ENCODE results near the gene LSAMP. TPM values are rescaled to one million over a fixed set of nuclear protein-coding genes. Genes with fewer than 3 reads are reported as not detected.

LSAMP gene
- total RNA-seq, 4 donors from 2014 or later = 0.30 to 5.5 (median 1.4) TPM

DNA sequence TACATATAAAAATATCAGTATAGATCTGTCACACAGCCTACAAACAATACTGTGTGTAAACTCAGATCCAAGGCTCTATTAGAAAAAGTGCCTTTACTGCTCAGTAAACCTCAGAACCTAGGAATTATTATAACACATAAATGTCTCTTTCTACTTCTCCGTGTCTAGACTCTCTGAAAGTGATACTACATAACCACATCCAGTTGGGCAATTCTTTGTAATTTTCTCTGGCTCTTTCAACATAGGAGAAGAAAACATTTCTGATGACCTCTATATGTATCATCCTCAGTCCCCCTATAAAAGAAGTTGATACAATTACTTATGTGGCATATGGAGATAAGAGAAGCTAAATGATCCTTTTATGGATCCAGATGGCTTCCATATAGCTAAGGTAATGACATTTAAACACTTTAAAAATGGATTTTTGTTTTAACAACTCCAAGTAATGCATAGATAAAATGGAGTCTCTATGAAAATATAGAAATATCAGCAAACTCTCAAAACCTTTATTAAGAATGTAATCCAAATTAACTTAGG lies 104.5 kb downstream of the LSAMP start:
- H3K4me1 ChIP-seq = no peaks in the 10 kb centered on the region
- intact Hi-C loops (cut with DNase I) = no loop called here
- no peak for DNase-seq
- no peak for TF ChIP-seq POLR2A (IDR thresholded peaks at IDR 0.05)
- TF ChIP-seq, protein P1, sequence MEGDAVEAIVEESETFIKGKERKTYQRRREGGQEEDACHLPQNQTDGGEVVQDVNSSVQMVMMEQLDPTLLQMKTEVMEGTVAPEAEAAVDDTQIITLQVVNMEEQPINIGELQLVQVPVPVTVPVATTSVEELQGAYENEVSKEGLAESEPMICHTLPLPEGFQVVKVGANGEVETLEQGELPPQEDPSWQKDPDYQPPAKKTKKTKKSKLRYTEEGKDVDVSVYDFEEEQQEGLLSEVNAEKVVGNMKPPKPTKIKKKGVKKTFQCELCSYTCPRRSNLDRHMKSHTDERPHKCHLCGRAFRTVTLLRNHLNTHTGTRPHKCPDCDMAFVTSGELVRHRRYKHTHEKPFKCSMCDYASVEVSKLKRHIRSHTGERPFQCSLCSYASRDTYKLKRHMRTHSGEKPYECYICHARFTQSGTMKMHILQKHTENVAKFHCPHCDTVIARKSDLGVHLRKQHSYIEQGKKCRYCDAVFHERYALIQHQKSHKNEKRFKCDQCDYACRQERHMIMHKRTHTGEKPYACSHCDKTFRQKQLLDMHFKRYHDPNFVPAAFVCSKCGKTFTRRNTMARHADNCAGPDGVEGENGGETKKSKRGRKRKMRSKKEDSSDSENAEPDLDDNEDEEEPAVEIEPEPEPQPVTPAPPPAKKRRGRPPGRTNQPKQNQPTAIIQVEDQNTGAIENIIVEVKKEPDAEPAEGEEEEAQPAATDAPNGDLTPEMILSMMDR (IDR thresholded peaks at IDR 0.05) = no peak
- 67 to 75% methylated on average over 1 of the region's 1 CpG for WGBS, 2 donors
- no peaks in the 10 kb centered on the region for H3K36me3 ChIP-seq
- no peaks in the 10 kb centered on the region for H3K27me3 ChIP-seq
- H3K4me3 ChIP-seq = no peak overlapping the region
- H3K9me3 ChIP-seq = no peaks in the 10 kb centered on the region
- H3K27ac ChIP-seq = no peak overlapping the region

DNA sequence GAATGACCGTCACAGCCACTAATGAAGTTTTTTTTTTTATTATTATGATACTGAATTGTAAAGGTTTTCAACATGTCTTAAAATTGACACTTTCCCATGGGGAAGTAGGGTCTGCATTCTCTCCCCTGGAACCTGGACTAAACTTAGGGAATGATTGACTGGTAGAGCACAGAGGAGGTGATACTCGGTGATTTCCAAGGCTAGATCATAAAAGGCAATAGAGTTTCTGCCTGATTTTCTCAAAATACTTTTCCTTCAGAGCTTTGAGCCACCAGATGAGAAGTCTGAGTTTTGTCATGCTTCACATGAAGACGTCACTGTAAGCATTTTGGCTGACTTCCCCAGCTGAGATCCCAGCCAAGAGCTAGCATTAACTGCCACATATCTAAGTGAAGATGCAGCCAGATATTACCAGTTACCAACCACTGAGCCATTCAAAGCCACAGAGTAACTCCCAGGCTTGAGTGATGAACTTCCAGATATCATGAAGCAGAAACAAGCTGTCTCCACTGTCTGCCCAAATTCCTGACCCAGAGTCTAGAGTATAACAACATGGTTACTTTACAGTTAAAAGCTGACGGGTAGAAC lies 105.8 kb downstream of the LSAMP start:
- no peak overlapping the region for H3K27ac ChIP-seq
- H3K4me3 ChIP-seq = no peak overlapping the region
- no peak for DNase-seq
- 32 to 35% methylated on average over 4 of the region's 4 CpGs for WGBS, 2 donors
- intact Hi-C loops (cut with DNase I) = no loop called here
- TF ChIP-seq POLR2A (IDR thresholded peaks at IDR 0.05) = no peak
- TF ChIP-seq, protein P1 (IDR thresholded peaks at IDR 0.05) = no peak
- H3K36me3 ChIP-seq = no peaks in the 10 kb centered on the region
- H3K4me1 ChIP-seq = no peaks in the 10 kb centered on the region
- no peaks in the 10 kb centered on the region for H3K27me3 ChIP-seq
- H3K9me3 ChIP-seq = no peaks in the 10 kb centered on the region

DNA sequence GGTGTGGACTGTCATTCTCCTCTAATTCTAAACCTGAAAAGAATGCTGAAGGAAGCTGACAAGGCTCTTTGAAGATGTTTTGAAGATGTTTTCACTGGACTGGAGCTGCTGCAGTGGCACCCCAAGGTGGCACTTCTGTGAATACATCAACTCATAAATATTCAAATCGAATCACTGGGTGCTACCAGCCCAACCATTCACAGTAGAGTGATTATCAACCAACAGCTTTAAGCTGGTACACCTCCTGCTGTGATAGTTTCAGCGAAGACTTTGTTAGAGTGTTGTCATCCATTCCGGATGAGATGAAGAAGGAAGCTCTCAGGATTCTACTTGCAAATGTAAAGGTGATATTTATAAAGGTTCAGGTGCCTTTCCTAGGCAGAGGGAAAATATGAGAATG lies 106.6 kb downstream of the LSAMP start:
- H3K36me3 ChIP-seq = no peaks in the 10 kb centered on the region
- no peak overlapping the region for H3K4me3 ChIP-seq
- H3K4me1 ChIP-seq = no peaks in the 10 kb centered on the region
- intact Hi-C loops (cut with DNase I) = no loop called here
- H3K27ac ChIP-seq = no peak overlapping the region
- no peaks in the 10 kb centered on the region for H3K9me3 ChIP-seq
- WGBS, 2 donors = 47 to 59% methylated on average over 3 of the region's 3 CpGs
- no peaks in the 10 kb centered on the region for H3K27me3 ChIP-seq
- TF ChIP-seq, protein P1 (IDR thresholded peaks at IDR 0.05) = no peak
- TF ChIP-seq POLR2A (IDR thresholded peaks at IDR 0.05) = no peak
- DNase-seq = no peak

DNA sequence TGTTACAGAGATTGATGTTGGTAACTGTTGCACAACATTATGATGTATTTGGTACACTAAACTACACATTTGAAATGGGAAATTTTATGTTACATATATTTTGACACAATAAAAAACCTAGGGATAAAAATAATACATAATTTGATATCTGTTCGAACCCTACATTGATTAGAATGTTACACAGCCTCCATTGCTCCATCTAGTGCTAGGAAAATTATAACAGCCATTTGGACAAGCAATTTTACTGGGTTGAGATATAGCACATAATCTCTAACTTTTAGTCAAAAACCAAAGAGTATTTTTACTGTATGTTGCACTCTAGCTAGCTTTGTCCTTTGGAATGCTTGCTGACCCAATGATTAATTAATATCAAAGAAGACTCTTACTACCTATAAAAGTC lies 108.1 kb downstream of the LSAMP start:
- TF ChIP-seq, protein P1 (IDR thresholded peaks at IDR 0.05) = no peak
- TF ChIP-seq POLR2A (IDR thresholded peaks at IDR 0.05) = no peak
- H3K9me3 ChIP-seq = no peaks in the 10 kb centered on the region
- no peak for DNase-seq
- H3K27me3 ChIP-seq = no peaks in the 10 kb centered on the region
- intact Hi-C loops (cut with DNase I) = no loop called here
- H3K27ac ChIP-seq = no peak overlapping the region
- H3K4me3 ChIP-seq = no peak overlapping the region
- H3K36me3 ChIP-seq = no peaks in the 10 kb centered on the region
- H3K4me1 ChIP-seq = no peaks in the 10 kb centered on the region
- 38 to 48% methylated on average over 1 of the region's 1 CpG for WGBS, 2 donors

DNA sequence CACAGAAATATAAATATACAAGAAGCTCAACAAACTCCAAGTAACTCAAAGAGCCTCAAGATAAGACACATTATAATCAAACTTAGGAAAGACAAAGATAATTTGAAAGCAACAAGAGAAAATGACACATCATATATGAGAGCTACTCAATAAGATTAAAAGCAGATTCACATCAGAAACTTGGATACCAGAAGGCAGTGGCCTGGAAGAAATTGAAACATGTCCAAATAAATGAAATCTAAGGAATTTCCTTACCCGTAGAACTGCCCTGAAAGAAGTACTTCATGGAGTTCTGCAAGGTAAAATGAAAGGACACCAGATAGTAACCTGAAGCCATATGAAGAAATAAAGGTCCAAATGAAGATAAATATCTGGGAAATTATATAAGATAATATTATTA lies 113.9 kb downstream of the LSAMP start:
- no peak for DNase-seq
- 67 to 86% methylated on average over 1 of the region's 1 CpG for WGBS, 2 donors
- H3K27ac ChIP-seq = no peak overlapping the region

More for the DNA sequence above, 113.9 kb downstream of the LSAMP start:
- TF ChIP-seq POLR2A (IDR thresholded peaks at IDR 0.05) = no peak
- TF ChIP-seq, protein P1 (IDR thresholded peaks at IDR 0.05) = no peak
- Histone ChIP-seq H3K27me3 (no peaks in the 10 kb centered on the region), H3K4me3 (no peak overlapping the region), H3K9me3 (no peaks in the 10 kb centered on the region), H3K4me1 (no peaks in the 10 kb centered on the region), H3K36me3 (no peaks in the 10 kb centered on the region)
- intact Hi-C loops (cut with DNase I) = no loop called here

Data from esophagus squamous epithelium (tissue), 5 donors.